B cell (primary cell): Measurements from ENCODE around the gene IL13RA2. TPM values are rescaled to one million over a fixed set of nuclear protein-coding genes. Genes with fewer than 3 reads are reported as not detected.

Experiments
- ATAC-seq: fragments of 200-7000 bp; cut with Tn5 transposase; one replicate; pipeline ENCODE4 v1.10.0; 2021; ENCODE audit warnings: low read depth, mild to moderate bottlenecking, moderate number of reproducible peaks, moderate library complexity
- CTCF ChIA-PET: fragments of 350-600 bp; sonication (Branson Sonifier 250); formaldehyde crosslinking; loops from one replicate; lab custom pipeline; 2021; ENCODE audit warnings: antibody characterized with exemption, inconsistent platforms; lab: Charles Lee
- POLR2A ChIA-PET: fragments of 350-600 bp; sonication (Branson Sonifier 250); formaldehyde crosslinking; loops from one replicate; lab custom pipeline; 2021; ENCODE audit warnings: antibody characterized with exemption; lab: Charles Lee
- DNase-seq: peaks from one replicate; pipeline ENCODE4 v3.0.0; 2013
- H2AFZ ChIP-seq: 2 replicates; pipeline ENCODE4 v1.6.1; 2012; ENCODE audit warnings: mild to moderate bottlenecking, low read depth, low read length; ENCODE audit not compliant: insufficient read depth, poor library complexity, severe bottlenecking
- H3K27ac ChIP-seq, 2 donors: 1 replicate in 1 of 2; 2 replicates in 1 of 2; pipeline ENCODE4 v1.5.1; 2012 to 2013; ENCODE audit warnings: low read length in 2 of 2, mild to moderate bottlenecking in 2 of 2, moderate library complexity in 1 of 2
- H3K27me3 ChIP-seq, 4 experiments: fragments of 200-600 bp in 1 of 4; sonication (generic) in 1 of 4; replicated peaks in 1 of 4; 1 replicate in 2 of 4; 2 replicates in 2 of 4; pipeline versions ENCODE4 v1.6.1 to v1.7.0; 2013 to 2016; ENCODE audit warnings: low read length in 3 of 4, mild to moderate bottlenecking in 2 of 4, mixed read lengths in 1 of 4, moderate library complexity in 1 of 4; ENCODE audit not compliant: insufficient read depth in 4 of 4, control insufficient read depth in 3 of 4; ENCODE audit errors: control extremely low read depth in 1 of 4
- H3K36me3 ChIP-seq, 2 experiments: replicated peaks in 1 of 2; 1 replicate in 1 of 2; 2 replicates in 1 of 2; pipeline versions ENCODE4 v1.6.1 to v1.7.1; 2013; ENCODE audit warnings: low read length in 1 of 2; ENCODE audit not compliant: insufficient read depth in 2 of 2, control insufficient read depth in 1 of 2; ENCODE audit errors: control extremely low read depth in 1 of 2, extremely low read depth in 1 of 2
- H3K4me1 ChIP-seq, 2 donors: fragments of 200-600 bp in 1 of 2; sonication (generic) in 1 of 2; 1 replicate in 1 of 2; 2 replicates in 1 of 2; pipeline versions ENCODE4 v1.5.1 to v1.6.1; 2013 to 2017; ENCODE audit warnings: low read length in 2 of 2; ENCODE audit not compliant: control insufficient read depth in 2 of 2, insufficient read depth in 2 of 2
- H3K4me2 ChIP-seq: replicated peaks from 2 replicates; pipeline ENCODE3; 2012; ENCODE audit warnings: mild to moderate bottlenecking, low read depth, low read length; ENCODE audit not compliant: poor library complexity, severe bottlenecking
- H3K4me3 ChIP-seq, 5 experiments: fragments of 200-600 bp in 1 of 5; sonication (generic) in 1 of 5; 1 replicate in 3 of 5; 2 replicates in 2 of 5; pipeline versions ENCODE4 v1.5.1 to v1.7.0; 2011 to 2016; ENCODE audit warnings: low read length in 4 of 5, mild to moderate bottlenecking in 4 of 5, low read depth in 2 of 5, control low read depth in 1 of 5, moderate library complexity in 1 of 5; ENCODE audit not compliant: insufficient read depth in 1 of 5; ENCODE audit errors: control extremely low read depth in 1 of 5, extremely low read depth in 1 of 5
- H3K79me2 ChIP-seq: fragments of 200-600 bp; sonication (generic); one replicate; pipeline ENCODE4 v1.6.0; 2016; ENCODE audit warnings: low read length; ENCODE audit not compliant: control insufficient read depth, insufficient read depth
- H3K9ac ChIP-seq: fragments of 200-600 bp; sonication (generic); 2 replicates; pipeline ENCODE4 v1.6.1; 2017; ENCODE audit warnings: mild to moderate bottlenecking, low read length, moderate library complexity
- H3K9me3 ChIP-seq, 3 donors: one replicate each; pipeline versions ENCODE4 v1.6.1 to v1.7.1; 2013; ENCODE audit warnings: low read length in 2 of 3; ENCODE audit not compliant: control insufficient read depth in 2 of 3, insufficient read depth in 1 of 3; ENCODE audit errors: control extremely low read depth in 1 of 3
- H4K20me1 ChIP-seq: 2 replicates; pipeline ENCODE4 v1.6.0; 2012; ENCODE audit warnings: mild to moderate bottlenecking, low read length; ENCODE audit not compliant: insufficient read depth, control insufficient read depth, poor library complexity, severe bottlenecking
- H3K27ac Mint-ChIP-seq: one replicate; pipeline ENCODE4 v1.8.0; 2021; ENCODE audit warnings: mixed read lengths
- H3K27me3 Mint-ChIP-seq: one replicate; pipeline ENCODE4 v1.8.0; 2021; ENCODE audit warnings: mixed read lengths
- H3K4me1 Mint-ChIP-seq: one replicate; pipeline ENCODE4 v1.8.0; 2021; ENCODE audit warnings: mixed read lengths
- H3K4me3 Mint-ChIP-seq: one replicate; pipeline ENCODE4 v1.8.0; 2021; ENCODE audit warnings: mixed read lengths
- H3K9me3 Mint-ChIP-seq: one replicate; pipeline ENCODE4 v1.8.0; 2022; ENCODE audit warnings: mixed read lengths; ENCODE audit not compliant: insufficient read depth
- EZH2 ChIP-seq: IDR thresholded peaks from 2 replicates; pipeline ENCODE4 v1.6.1; 2012; ENCODE audit warnings: borderline replicate concordance, low read depth, mild to moderate bottlenecking, moderate library complexity, low read length; ENCODE audit not compliant: insufficient read depth, poor library complexity, severe bottlenecking
- WGBS: methylation state at CpG from one replicate; pipeline ENCODE4 v1.1.5; 2013; ENCODE audit warnings: missing lambda C conversion rate; ENCODE audit not compliant: insufficient coverage; 5-methylcytosine and 5-hydroxymethylcytosine counted together
- intact Hi-C: fragments of 100-400 bp; cut with micrococcal nuclease; formaldehyde crosslinking; loops from one replicate; pipeline ENCODE4 v1.10.0; 2022
- polyA plus RNA-seq: library from polyadenylated mRNA; depleted of rRNA; stranded (reverse); fragments of >200 nt; gene quantifications from 2 replicates; pipeline ENCODE4 v1.2.3, GENCODE V29; 2012
- total RNA-seq, 2 donors: library from RNA; stranded (reverse); fragments of 120-200 nt in 1 of 2; gene quantifications; 1 replicate in 1 of 2; 2 replicates in 1 of 2; pipeline versions ENCODE4 v1.2.3 to v1.2.4, GENCODE V29; 2013 to 2022
- TF ChIP-seq, protein P1 (sequence below): fragments of 200-600 bp; IDR thresholded peaks from one replicate; pipeline ENCODE4 v1.8.0; 2022; ENCODE audit warnings: antibody characterized with exemption, mild to moderate bottlenecking

IL13RA2 gene
- total and polyA plus RNA-seq, 2 donors (not counting 1 experiment from before 2014, with no cell fraction given): not detected

DNA sequence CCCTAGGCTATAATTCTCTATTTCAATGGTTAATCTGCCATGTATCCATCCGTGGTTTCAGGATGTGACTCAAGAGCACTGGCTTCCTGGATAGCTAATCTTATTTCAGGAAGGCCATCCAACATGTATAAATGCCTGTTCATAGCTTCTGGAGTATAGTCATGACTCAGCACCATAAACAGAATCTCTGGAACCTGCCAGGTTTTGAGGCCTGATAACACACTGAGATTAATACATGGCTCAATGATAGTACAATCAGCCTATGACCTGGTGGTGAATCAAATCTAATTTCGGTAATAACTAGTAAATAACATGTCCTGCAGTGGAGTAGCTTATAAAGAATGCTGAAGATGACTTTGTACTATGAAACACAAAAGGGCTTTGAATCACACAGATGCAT is 5.7 kb upstream of the IL13RA2 start:
- Histone ChIP-seq H2AFZ (no peak overlapping the region), H3K27me3 (no peaks in the 10 kb centered on the region), H3K4me3 (no peak overlapping the region), H3K9me3 (no peaks in the 10 kb centered on the region), H3K9ac (no peak overlapping the region), H3K4me2 (no peak overlapping the region), H4K20me1 (no peaks in the 10 kb centered on the region), H3K4me1 (no peaks in the 10 kb centered on the region), H3K27ac (no peak overlapping the region), H3K79me2 (no peaks in the 10 kb centered on the region), H3K36me3 (no peaks in the 10 kb centered on the region)
- no peaks in the 10 kb centered on the region for H3K27me3 Mint-ChIP-seq
- intact Hi-C loops: no loop called here
- H3K27ac Mint-ChIP-seq: no peak overlapping the region
- H3K4me3 Mint-ChIP-seq: no peak overlapping the region
- DNase-seq (no peak), ATAC-seq (no peak)
- POLR2A ChIA-PET: no interaction called here
- TF ChIP-seq, protein P1, sequence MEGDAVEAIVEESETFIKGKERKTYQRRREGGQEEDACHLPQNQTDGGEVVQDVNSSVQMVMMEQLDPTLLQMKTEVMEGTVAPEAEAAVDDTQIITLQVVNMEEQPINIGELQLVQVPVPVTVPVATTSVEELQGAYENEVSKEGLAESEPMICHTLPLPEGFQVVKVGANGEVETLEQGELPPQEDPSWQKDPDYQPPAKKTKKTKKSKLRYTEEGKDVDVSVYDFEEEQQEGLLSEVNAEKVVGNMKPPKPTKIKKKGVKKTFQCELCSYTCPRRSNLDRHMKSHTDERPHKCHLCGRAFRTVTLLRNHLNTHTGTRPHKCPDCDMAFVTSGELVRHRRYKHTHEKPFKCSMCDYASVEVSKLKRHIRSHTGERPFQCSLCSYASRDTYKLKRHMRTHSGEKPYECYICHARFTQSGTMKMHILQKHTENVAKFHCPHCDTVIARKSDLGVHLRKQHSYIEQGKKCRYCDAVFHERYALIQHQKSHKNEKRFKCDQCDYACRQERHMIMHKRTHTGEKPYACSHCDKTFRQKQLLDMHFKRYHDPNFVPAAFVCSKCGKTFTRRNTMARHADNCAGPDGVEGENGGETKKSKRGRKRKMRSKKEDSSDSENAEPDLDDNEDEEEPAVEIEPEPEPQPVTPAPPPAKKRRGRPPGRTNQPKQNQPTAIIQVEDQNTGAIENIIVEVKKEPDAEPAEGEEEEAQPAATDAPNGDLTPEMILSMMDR: no peak
- H3K4me1 Mint-ChIP-seq: no peaks in the 10 kb centered on the region
- no CpG with 5 or more reads among the region's 2 CpGs for whole genome bisulfite sequencing
- H3K9me3 Mint-ChIP-seq: no peaks in the 10 kb centered on the region
- CTCF ChIA-PET: no interaction called here

- Histone ChIP-seq H3K27me3 (no peaks in the 10 kb centered on the region), H2AFZ (no peak overlapping the region), H3K79me2 (no peaks in the 10 kb centered on the region), H3K9ac (no peak overlapping the region), H3K4me2 (no peak overlapping the region), H3K4me1 (no peaks in the 10 kb centered on the region), H3K36me3 (no peaks in the 10 kb centered on the region), H3K27ac (no peak overlapping the region), H4K20me1 (no peaks in the 10 kb centered on the region), H3K4me3 (no peak overlapping the region), H3K9me3 (no peaks in the 10 kb centered on the region)
- CTCF ChIA-PET: no interaction called here
- ATAC-seq (no peak), DNase-seq (no peak)
- no CpG with 5 or more reads among the region's 5 CpGs for WGBS
- Mint-ChIP-seq H3K27ac (no peak overlapping the region), H3K27me3 (no peaks in the 10 kb centered on the region), H3K4me3 (no peak overlapping the region), H3K9me3 (no peaks in the 10 kb centered on the region), H3K4me1 (no peaks in the 10 kb centered on the region)
- TF ChIP-seq, protein P1: no peak
- no peak for TF ChIP-seq EZH2
- intact Hi-C loops: no loop called here
- POLR2A ChIA-PET: no interaction called here
Observed at GRCh38 chrX:115021121-115021520, 3.7 kb upstream of the IL13RA2 start.
